Prostate gland (tissue), 2 donors: ENCODE data around the gene LINGO1.

Experiments
- POLR2A ChIP-seq: fragments of 450-650 bp; IDR thresholded peaks from one replicate; pipeline ENCODE4 v1.6.1; 2016; ENCODE audit warnings: antibody characterized with exemption, mild to moderate bottlenecking
- TF ChIP-seq, protein P1 (sequence below), 4 experiments: fragments of 200-600 bp in 2 of 4; fragments of 450-650 bp in 2 of 4; sonication (generic) in 2 of 4; IDR thresholded peaks; 1 replicate in 3 of 4; 2 replicates in 1 of 4; pipeline ENCODE4 v1.5.1; 2016 to 2019; ENCODE audit warnings: antibody characterized with exemption in 4 of 4, mild to moderate bottlenecking in 2 of 4, moderate library complexity in 2 of 4

GRCh38 chr15:77640615-77641014, 7.9 kb upstream of the LINGO1 start:
- TF ChIP-seq, protein P1, sequence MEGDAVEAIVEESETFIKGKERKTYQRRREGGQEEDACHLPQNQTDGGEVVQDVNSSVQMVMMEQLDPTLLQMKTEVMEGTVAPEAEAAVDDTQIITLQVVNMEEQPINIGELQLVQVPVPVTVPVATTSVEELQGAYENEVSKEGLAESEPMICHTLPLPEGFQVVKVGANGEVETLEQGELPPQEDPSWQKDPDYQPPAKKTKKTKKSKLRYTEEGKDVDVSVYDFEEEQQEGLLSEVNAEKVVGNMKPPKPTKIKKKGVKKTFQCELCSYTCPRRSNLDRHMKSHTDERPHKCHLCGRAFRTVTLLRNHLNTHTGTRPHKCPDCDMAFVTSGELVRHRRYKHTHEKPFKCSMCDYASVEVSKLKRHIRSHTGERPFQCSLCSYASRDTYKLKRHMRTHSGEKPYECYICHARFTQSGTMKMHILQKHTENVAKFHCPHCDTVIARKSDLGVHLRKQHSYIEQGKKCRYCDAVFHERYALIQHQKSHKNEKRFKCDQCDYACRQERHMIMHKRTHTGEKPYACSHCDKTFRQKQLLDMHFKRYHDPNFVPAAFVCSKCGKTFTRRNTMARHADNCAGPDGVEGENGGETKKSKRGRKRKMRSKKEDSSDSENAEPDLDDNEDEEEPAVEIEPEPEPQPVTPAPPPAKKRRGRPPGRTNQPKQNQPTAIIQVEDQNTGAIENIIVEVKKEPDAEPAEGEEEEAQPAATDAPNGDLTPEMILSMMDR (IDR thresholded peaks at IDR 0.05): no peak
- TF ChIP-seq POLR2A: no peak
